GM12892 (cell line): ENCODE measurements around the gene SEMA6C.
A peak's percentile ranks its signal among the peaks of the same experiment; 100 is the strongest.

Experiments used
- DNase-seq: peaks from one replicate; pipeline ENCODE4 v3.0.0; 2011; ENCODE audit not compliant: insufficient read length
- FAIRE-seq: peaks from 2 replicates; lab custom pipeline; 2011; peaks lifted over from hg19 to GRCh38; lab: Jason Lieb, UNC
- POLR2A ChIP-seq: IDR thresholded peaks from 2 replicates; pipeline ENCODE4 v1.6.1; 2011; ENCODE audit warnings: low read depth, low read length, control low read depth
- POLR2AphosphoS5 ChIP-seq: IDR thresholded peaks from 2 replicates; pipeline ENCODE4 v1.6.1; 2011; ENCODE audit warnings: low read depth, low read length, control low read depth
- TAF1 ChIP-seq: IDR thresholded peaks from 2 replicates; pipeline ENCODE4 v1.6.1; 2011; ENCODE audit warnings: low read depth, mild to moderate bottlenecking, control low read depth, low read length, borderline replicate concordance

Gene SEMA6C

GRCh38 chr1:151158326-151158725 is 11.9 kb upstream of the SEMA6C start:
- DNase-seq (no peak), FAIRE-seq (no peak)
- TF ChIP-seq POLR2A (no peak), POLR2AphosphoS5 (no peak), TAF1 (no peak)

GRCh38 chr1:151157067-151157531 is 10.7 kb upstream of the SEMA6C start:
- TF ChIP-seq POLR2A = no peak
- no peak for TF ChIP-seq TAF1
- TF ChIP-seq POLR2AphosphoS5 = 0 out of 2 replicates have a peak, but pooled peaks have one; percentile 34
- FAIRE-seq (no peak), DNase-seq (no peak)

GRCh38 chr1:151156515-151156819 is 10.0 kb upstream of the SEMA6C start, which contains the start of gene TNFAIP8L2:
Gene TNFAIP8L2, plus strand, starts transcription at chr1:151156649. Its CDS starts 2,049 bp downstream, at chr1:151158698.
- no peak; the same call in 1 of the 2 replicates for TF ChIP-seq POLR2A
- no peak for TF ChIP-seq POLR2AphosphoS5
- TF ChIP-seq TAF1 = no peak
- DNase-seq (no peak), FAIRE-seq (no peak)

- DNase-seq (no peak), FAIRE-seq (no peak)
- TF ChIP-seq POLR2AphosphoS5 = no peak
- TF ChIP-seq POLR2A = no peak
- TF ChIP-seq TAF1 = no peak
Measured at GRCh38 chr1:151147665-151148064, 1.2 kb upstream of the SEMA6C start.

- no peak for FAIRE-seq
Measured at GRCh38 chr1:151147132-151147503, 687 bp upstream of the SEMA6C start.

GRCh38 chr1:151146072-151146411 is 389 bp downstream of the SEMA6C start:
- FAIRE-seq (no peak), DNase-seq (no peak)
- TF ChIP-seq POLR2A (no peak), TAF1 (no peak), POLR2AphosphoS5 (no peak)

More at GRCh38 chr1:151147132-151147503, 687 bp upstream of the SEMA6C start:
- no peak for DNase-seq
- TF ChIP-seq TAF1 = no peak
- TF ChIP-seq POLR2AphosphoS5 = no peak
- TF ChIP-seq POLR2A = no peak

GRCh38 chr1:151145304-151146071 is 943 bp downstream of the SEMA6C start:
- no peak for TF ChIP-seq POLR2AphosphoS5
- no peak for TF ChIP-seq TAF1
- no peak for TF ChIP-seq POLR2A
- FAIRE-seq (no peak), DNase-seq (no peak)

- DNase-seq (no peak), FAIRE-seq (no peak)
Measured at GRCh38 chr1:151144474-151145303, 1.7 kb downstream of the SEMA6C start.

GRCh38 chr1:151143986-151144385 is 2.4 kb downstream of the SEMA6C start:
- FAIRE-seq = no peak
- no peak for TF ChIP-seq TAF1
- no peak for TF ChIP-seq POLR2A
- TF ChIP-seq POLR2AphosphoS5 = no peak
- no peak for DNase-seq

More at GRCh38 chr1:151144474-151145303, 1.7 kb downstream of the SEMA6C start:
- TF ChIP-seq POLR2A = no peak
- no peak for TF ChIP-seq TAF1
- TF ChIP-seq POLR2AphosphoS5 = no peak

GRCh38 chr1:151143057-151143435 is 3.4 kb downstream of the SEMA6C start:
- TF ChIP-seq TAF1 = no peak
- TF ChIP-seq POLR2AphosphoS5 = no peak
- no peak for TF ChIP-seq POLR2A
- no peak for FAIRE-seq
- DNase-seq = no peak

- DNase-seq (no peak), FAIRE-seq (no peak)
- TF ChIP-seq POLR2AphosphoS5 = no peak
- TF ChIP-seq POLR2A = no peak
- TF ChIP-seq TAF1 = no peak
Measured at GRCh38 chr1:151142411-151143056, 3.9 kb downstream of the SEMA6C start.

- FAIRE-seq = no peak
- no peak for DNase-seq
- no peak for TF ChIP-seq POLR2AphosphoS5
- no peak for TF ChIP-seq TAF1
- TF ChIP-seq POLR2A = no peak
Measured at GRCh38 chr1:151137789-151138188, 8.6 kb downstream of the SEMA6C start.
